ENCODE data around the gene CD84.
"Not testable (repeated sequence)": the region's sequence is repeated elsewhere in the genome, so short reads cannot be mapped to it uniquely, and the experiment has no call there.

CD84 gene

DNA sequence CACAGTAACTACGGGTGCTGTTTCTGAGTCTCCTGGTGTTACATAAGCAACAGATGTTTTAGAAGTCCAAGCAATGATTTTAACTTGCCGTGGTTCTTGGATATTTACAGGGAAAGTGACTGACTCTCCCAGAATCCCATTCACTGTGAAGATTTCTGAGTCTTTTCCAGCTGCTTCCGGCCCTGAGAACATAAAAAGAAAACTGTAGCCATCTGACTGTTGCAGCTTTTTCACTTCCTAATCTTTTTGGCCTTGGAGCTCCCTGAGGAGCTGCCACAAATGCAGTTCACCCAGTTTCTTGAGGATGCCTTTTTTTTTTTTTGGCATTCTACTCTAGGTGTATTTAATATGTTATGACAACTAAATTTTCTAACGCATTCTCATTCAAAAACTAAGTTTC, 13.7 kb downstream of the CD84 start:
- POLR2A ChIA-PET, result no interaction called here
- no peak for TF ChIP-seq L3MBTL2 (conservative IDR thresholded peaks at IDR 0.05)
- CTCF ChIA-PET, result no interaction called here
- no peak for DNase-seq (ENCODE audit: extremely low spot score)

DNA sequence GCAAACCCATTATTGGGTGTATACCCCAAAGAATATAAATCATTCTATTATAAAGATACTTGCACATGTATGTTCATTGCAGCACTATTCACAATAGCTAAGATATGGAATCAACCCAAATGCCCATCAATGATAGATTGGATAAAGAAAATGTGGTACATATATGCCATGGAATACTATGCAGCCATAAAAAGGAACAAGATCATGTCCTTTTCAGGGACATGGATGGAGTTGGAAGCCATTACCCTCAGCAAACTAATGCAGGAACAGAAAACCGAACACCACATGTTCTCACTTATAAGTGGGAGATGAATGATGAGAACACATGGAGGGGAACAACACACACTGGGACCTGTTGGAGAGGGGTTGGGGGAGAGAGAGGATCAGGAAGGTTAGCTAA, 16.1 kb downstream of the CD84 start:
- DNase-seq (ENCODE audit: extremely low spot score); CTCF ChIA-PET; POLR2A ChIA-PET: not testable (repeated sequence)

DNA sequence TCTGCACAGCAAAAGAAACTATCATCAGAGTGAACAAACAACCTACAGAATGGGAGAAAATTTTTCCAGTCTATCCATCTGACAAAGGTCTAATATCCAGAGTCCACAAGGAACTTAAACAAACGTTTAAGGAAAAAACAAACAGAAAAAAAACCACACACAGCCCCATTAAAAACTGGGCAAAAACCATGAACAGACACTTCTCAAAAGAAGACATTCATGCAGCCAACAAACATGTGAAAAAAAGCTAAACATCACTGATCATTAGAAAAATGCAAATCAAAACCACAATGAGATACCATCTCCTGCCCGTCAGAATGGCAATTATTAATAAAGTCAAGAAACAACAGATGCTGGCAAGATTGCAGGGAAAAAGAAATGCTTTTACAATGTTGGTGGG, 16.6 kb downstream of the CD84 start:
- CTCF ChIA-PET; POLR2A ChIA-PET; DNase-seq (ENCODE audit: extremely low spot score): not testable (repeated sequence)

DNA sequence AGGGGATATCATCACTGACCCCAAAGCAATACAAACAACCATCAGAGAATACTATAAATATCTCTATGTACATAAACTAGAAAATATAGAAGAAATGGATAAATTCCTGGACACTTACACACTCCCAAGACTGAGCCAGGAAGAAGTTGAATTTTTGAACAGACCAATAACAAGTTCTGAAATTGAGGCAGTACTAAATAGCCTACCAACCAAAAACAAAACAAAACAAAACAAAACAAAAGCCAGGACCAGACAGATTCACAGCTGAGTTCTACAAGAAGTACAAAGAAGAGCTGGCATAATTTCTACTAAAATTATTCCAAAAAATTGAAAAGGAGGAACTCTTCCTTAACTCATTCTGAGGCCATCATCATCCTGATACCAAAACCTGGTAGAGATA, 18.5 kb downstream of the CD84 start:
- TF ChIP-seq TARDBP (IDR thresholded peaks at IDR 0.05) (no peak), SUZ12 (IDR thresholded peaks at IDR 0.05) (no peak), NFRKB (IDR thresholded peaks at IDR 0.05) (no peak), ARNT (IDR thresholded peaks at IDR 0.05) (no peak)
- DNase-seq (ENCODE audit: extremely low spot score), result no peak
- ChIA-PET POLR2A (no interaction called here), CTCF (no interaction called here)

DNA sequence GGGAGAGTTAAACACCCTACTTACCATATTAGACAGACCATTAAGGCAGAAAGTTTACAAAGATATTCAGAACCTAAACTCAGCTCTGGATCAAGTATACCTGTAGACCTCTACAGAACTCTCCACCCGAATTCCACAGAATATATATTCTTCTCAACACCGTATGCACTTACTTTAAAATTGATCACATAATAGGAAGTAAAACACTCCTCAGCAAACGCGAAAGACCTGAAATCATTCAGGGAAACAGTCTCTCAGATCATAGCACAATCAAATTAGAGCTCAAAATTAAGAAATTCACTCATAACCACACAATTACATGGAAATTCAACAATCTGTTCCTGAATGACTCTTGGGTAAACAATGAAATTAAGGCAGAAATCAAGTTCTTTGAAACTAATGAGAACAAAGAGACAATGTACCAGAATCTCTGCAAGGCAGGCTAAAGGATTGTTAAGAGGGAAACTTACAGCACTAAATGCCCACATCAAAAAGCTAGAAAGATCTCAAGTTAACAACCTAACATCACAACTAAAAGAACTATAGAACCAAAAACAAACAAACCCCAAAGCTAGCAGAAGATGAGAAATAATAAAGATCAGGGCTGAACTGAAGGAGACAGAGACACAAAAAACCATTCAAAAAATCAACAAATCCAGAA, 19.1 kb downstream of the CD84 start:
- TF ChIP-seq ARNT (IDR thresholded peaks at IDR 0.05) (no peak), FOXM1 (IDR thresholded peaks at IDR 0.05; ENCODE audit: borderline replicate concordance) (no peak), ELF4 (IDR thresholded peaks at IDR 0.05) (no peak), CTBP1 (IDR thresholded peaks at IDR 0.05; ENCODE audit: borderline replicate concordance) (no peak), LEF1 (IDR thresholded peaks at IDR 0.05; ENCODE audit: borderline replicate concordance) (no peak), FOXK2 (IDR thresholded peaks at IDR 0.05) (no peak), SP1 (IDR thresholded peaks at IDR 0.05) (no peak), L3MBTL2 (conservative IDR thresholded peaks at IDR 0.05) (no peak), SUZ12 (IDR thresholded peaks at IDR 0.05) (no peak), TARDBP (IDR thresholded peaks at IDR 0.05) (no peak), HDGF (IDR thresholded peaks at IDR 0.05; ENCODE audit: borderline replicate concordance) (no peak), BHLHE40 (IDR thresholded peaks at IDR 0.05; ENCODE audit: borderline replicate concordance) (no peak), ZNF384 (IDR thresholded peaks at IDR 0.05) (no peak), FOXA1 (IDR thresholded peaks at IDR 0.05) (no peak), NFRKB (IDR thresholded peaks at IDR 0.05) (no peak)
- TF ChIP-seq, protein P1, sequence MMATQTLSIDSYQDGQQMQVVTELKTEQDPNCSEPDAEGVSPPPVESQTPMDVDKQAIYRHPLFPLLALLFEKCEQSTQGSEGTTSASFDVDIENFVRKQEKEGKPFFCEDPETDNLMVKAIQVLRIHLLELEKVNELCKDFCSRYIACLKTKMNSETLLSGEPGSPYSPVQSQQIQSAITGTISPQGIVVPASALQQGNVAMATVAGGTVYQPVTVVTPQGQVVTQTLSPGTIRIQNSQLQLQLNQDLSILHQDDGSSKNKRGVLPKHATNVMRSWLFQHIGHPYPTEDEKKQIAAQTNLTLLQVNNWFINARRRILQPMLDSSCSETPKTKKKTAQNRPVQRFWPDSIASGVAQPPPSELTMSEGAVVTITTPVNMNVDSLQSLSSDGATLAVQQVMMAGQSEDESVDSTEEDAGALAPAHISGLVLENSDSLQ (IDR thresholded peaks at IDR 0.05), result no peak
- no peak for DNase-seq (ENCODE audit: extremely low spot score)
- ChIA-PET CTCF (no interaction called here), POLR2A (no interaction called here)

- POLR2A ChIA-PET; DNase-seq (ENCODE audit: extremely low spot score): not testable (repeated sequence)
- CTCF ChIA-PET, result interaction anchor here (0.7 kb wide), 1 partner anchor 11 kb away, joined by 3 read pairs; no protein-coding TSS in a partner anchor
These were observed 19.9 kb downstream of the CD84 start for GRCh38 chr1:160559437-160559836.

GRCh38 chr1:160558660-160559380, 20.5 kb downstream of the CD84 start:
- TF ChIP-seq BHLHE40 (IDR thresholded peaks at IDR 0.05; ENCODE audit: borderline replicate concordance), result no peak
- TF ChIP-seq FOXK2 (IDR thresholded peaks at IDR 0.05), result no peak
- TF ChIP-seq FOXA1 (IDR thresholded peaks at IDR 0.05), result no peak
- TF ChIP-seq SP1 (IDR thresholded peaks at IDR 0.05), result no peak
- no peak for TF ChIP-seq L3MBTL2 (conservative IDR thresholded peaks at IDR 0.05)
- no peak for TF ChIP-seq NFRKB (IDR thresholded peaks at IDR 0.05)
- no peak for TF ChIP-seq ELF4 (IDR thresholded peaks at IDR 0.05)
- TF ChIP-seq FOXM1 (IDR thresholded peaks at IDR 0.05; ENCODE audit: borderline replicate concordance), result no peak
- no peak for TF ChIP-seq LEF1 (IDR thresholded peaks at IDR 0.05; ENCODE audit: borderline replicate concordance)
- no peak for TF ChIP-seq SUZ12 (IDR thresholded peaks at IDR 0.05)
- no peak for TF ChIP-seq CTBP1 (IDR thresholded peaks at IDR 0.05; ENCODE audit: borderline replicate concordance)
- no peak for TF ChIP-seq ARNT (IDR thresholded peaks at IDR 0.05)
- TF ChIP-seq, protein P1 (IDR thresholded peaks at IDR 0.05), result no peak
- no peak for TF ChIP-seq HDGF (IDR thresholded peaks at IDR 0.05; ENCODE audit: borderline replicate concordance)
- TF ChIP-seq ZNF384 (IDR thresholded peaks at IDR 0.05), result no peak
- DNase-seq (ENCODE audit: extremely low spot score), result no peak
- ChIA-PET CTCF (interaction anchor here (0.7 kb wide), 1 partner anchor 11 kb away, joined by 3 read pairs; no protein-coding TSS in a partner anchor), POLR2A (no interaction called here)

DNA sequence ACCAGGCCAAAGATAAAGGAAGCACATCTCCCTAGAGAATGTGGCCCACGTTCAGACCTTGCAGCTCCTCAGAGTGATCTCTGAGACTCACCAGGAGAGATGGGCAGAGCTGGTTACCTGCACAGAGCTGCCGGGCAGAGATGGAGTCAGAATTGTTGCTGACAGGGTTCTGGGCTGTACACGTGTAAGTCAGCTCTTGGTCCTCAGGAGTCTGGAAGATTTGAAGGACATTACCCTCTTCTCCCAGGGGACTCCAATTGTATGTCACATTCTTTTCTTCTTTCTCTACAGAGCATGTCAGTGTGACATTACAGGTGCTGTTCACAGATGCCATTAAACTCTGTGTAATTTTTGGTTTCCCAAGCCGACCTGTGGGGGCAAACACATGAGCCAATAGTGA, 25.5 kb downstream of the CD84 start:
- no peak for TF ChIP-seq FOXK2 (IDR thresholded peaks at IDR 0.05)
- no peak for TF ChIP-seq SP1 (IDR thresholded peaks at IDR 0.05)
- no peak for TF ChIP-seq ZNF384 (IDR thresholded peaks at IDR 0.05)
- TF ChIP-seq ARNT (IDR thresholded peaks at IDR 0.05), result no peak
- no peak for TF ChIP-seq NFRKB (IDR thresholded peaks at IDR 0.05)
- no peak for TF ChIP-seq L3MBTL2 (conservative IDR thresholded peaks at IDR 0.05)
- TF ChIP-seq HDGF (IDR thresholded peaks at IDR 0.05; ENCODE audit: borderline replicate concordance), result no peak
- TF ChIP-seq BHLHE40 (IDR thresholded peaks at IDR 0.05; ENCODE audit: borderline replicate concordance), result no peak
- TF ChIP-seq, protein P1 (IDR thresholded peaks at IDR 0.05), result no peak
- no peak for TF ChIP-seq FOXA1 (IDR thresholded peaks at IDR 0.05)
- TF ChIP-seq LEF1 (IDR thresholded peaks at IDR 0.05; ENCODE audit: borderline replicate concordance), result no peak
- TF ChIP-seq TARDBP (IDR thresholded peaks at IDR 0.05), result no peak
- no peak for TF ChIP-seq ELF4 (IDR thresholded peaks at IDR 0.05)
- no peak for TF ChIP-seq SUZ12 (IDR thresholded peaks at IDR 0.05)
- no peak for TF ChIP-seq FOXM1 (IDR thresholded peaks at IDR 0.05; ENCODE audit: borderline replicate concordance)
- TF ChIP-seq CTBP1 (IDR thresholded peaks at IDR 0.05; ENCODE audit: borderline replicate concordance), result no peak
- CTCF ChIA-PET, result no interaction called here
- no peak for DNase-seq (ENCODE audit: extremely low spot score)
- POLR2A ChIA-PET, result no interaction called here
